Muscle of leg (tissue), 11 donors: Measurements from ENCODE around the gene QTRT2. TPM values are rescaled to one million over a fixed set of nuclear protein-coding genes. Genes with fewer than 3 reads are reported as not detected.

Experiments used
- DNase-seq: peaks from one replicate; pipeline ENCODE4 v3.0.0; 2013
- H3K27ac ChIP-seq: one replicate; pipeline ENCODE4 v1.5.1; 2013; ENCODE audit warnings: mild to moderate bottlenecking, low read length, control low read depth
- H3K27me3 ChIP-seq: one replicate; pipeline ENCODE4 v1.6.1; 2013; ENCODE audit warnings: low read length; ENCODE audit not compliant: control insufficient read depth, insufficient read depth
- H3K36me3 ChIP-seq: one replicate; pipeline ENCODE4 v1.6.1; 2013; ENCODE audit warnings: low read length; ENCODE audit not compliant: control insufficient read depth, insufficient read depth
- H3K4me1 ChIP-seq: one replicate; pipeline ENCODE4 v1.6.1; 2013; ENCODE audit warnings: low read length; ENCODE audit not compliant: control insufficient read depth, insufficient read depth
- H3K4me3 ChIP-seq: one replicate; pipeline ENCODE4 v1.5.1; 2013; ENCODE audit warnings: low read length, control low read depth
- H3K9me3 ChIP-seq: replicated peaks from 2 replicates; pipeline ENCODE4 v1.6.1; 2013; ENCODE audit warnings: low read depth, low read length; ENCODE audit not compliant: control insufficient read depth
- WGBS: methylation state at CpG from one replicate; pipeline ENCODE4 v1.1.5; 2013; ENCODE audit warnings: missing lambda C conversion rate; ENCODE audit not compliant: insufficient coverage; 5-methylcytosine and 5-hydroxymethylcytosine counted together
- polyA plus RNA-seq, 8 donors: library from polyadenylated mRNA; unstranded; fragments of 120-200 nt; gene quantifications; one replicate each; pipeline versions ENCODE4 v1.2.1 to v1.2.3, GENCODE V29; 2013; ENCODE audit warnings: inconsistent platforms in 1 of 8, low replicate concordance in 1 of 8; ENCODE audit not compliant: insufficient read length in 8 of 8, insufficient read depth in 1 of 8
- total RNA-seq: library from RNA; stranded (reverse); fragments of 120-200 nt; gene quantifications from one replicate; pipeline ENCODE4 v1.2.4, GENCODE V29; 2013

QTRT2 gene
- total and polyA plus RNA-seq, 9 donors, result 9.3 to 16.6 (median 11.2) TPM

GRCh38 chr3:114034211-114034610, 22.3 kb upstream of the QTRT2 start:
- DNase-seq, result no peak
- H3K36me3 ChIP-seq, result no peaks in the 10 kb centered on the region

GRCh38 chr3:114034787-114035545, 21.6 kb upstream of the QTRT2 start:
- Histone ChIP-seq H3K27me3 (no peaks in the 10 kb centered on the region), H3K36me3 (no peaks in the 10 kb centered on the region), H3K9me3 (no peaks in the 10 kb centered on the region), H3K4me3 (no peak overlapping the region), H3K4me1 (no peaks in the 10 kb centered on the region), H3K27ac (no peak overlapping the region)
- WGBS, result 90% methylated on average over 2 of the region's 5 CpGs
- DNase-seq, result no peak

More at GRCh38 chr3:114034211-114034610, 22.3 kb upstream of the QTRT2 start:
- Histone ChIP-seq H3K27ac (no peak overlapping the region), H3K4me1 (no peaks in the 10 kb centered on the region), H3K4me3 (no peak overlapping the region), H3K27me3 (no peaks in the 10 kb centered on the region), H3K9me3 (no peaks in the 10 kb centered on the region)

GRCh38 chr3:114035896-114036295, 20.6 kb upstream of the QTRT2 start:
- DNase-seq, result no peak
- no CpG with 5 or more reads among the region's 3 CpGs for WGBS
- Histone ChIP-seq H3K4me1 (no peaks in the 10 kb centered on the region), H3K4me3 (no peak overlapping the region), H3K9me3 (no peaks in the 10 kb centered on the region), H3K27ac (no peak overlapping the region), H3K36me3 (no peaks in the 10 kb centered on the region), H3K27me3 (no peaks in the 10 kb centered on the region)

GRCh38 chr3:114043205-114043604, 13.3 kb upstream of the QTRT2 start:
- no peaks in the 10 kb centered on the region for H3K27me3 ChIP-seq
- no peaks in the 10 kb centered on the region for H3K36me3 ChIP-seq
- DNase-seq, result no peak
- no peak overlapping the region for H3K4me3 ChIP-seq
- no peaks in the 10 kb centered on the region for H3K4me1 ChIP-seq
- H3K9me3 ChIP-seq, result no peaks in the 10 kb centered on the region
- no peak overlapping the region for H3K27ac ChIP-seq

GRCh38 chr3:114052216-114052615, 4.3 kb upstream of the QTRT2 start:
- H3K27me3 ChIP-seq, result no peaks in the 10 kb centered on the region
- no peaks in the 10 kb centered on the region for H3K36me3 ChIP-seq
- no CpG with 5 or more reads among the region's 2 CpGs for WGBS
- H3K4me3 ChIP-seq, result no peak overlapping the region
- H3K27ac ChIP-seq, result no peak overlapping the region
- no peaks in the 10 kb centered on the region for H3K4me1 ChIP-seq
- no peak for DNase-seq
- no peaks in the 10 kb centered on the region for H3K9me3 ChIP-seq

- Histone ChIP-seq H3K27me3 (no peaks in the 10 kb centered on the region), H3K27ac (peak overlapping the region; percentile 82), H3K9me3 (no peaks in the 10 kb centered on the region), H3K4me1 (no peaks in the 10 kb centered on the region), H3K4me3 (peak overlapping the region; percentile 93), H3K36me3 (peaks cover 2% of the 10 kb centered on the region)
- no peak for DNase-seq
- WGBS, result 1% methylated on average over 8 of the region's 8 CpGs
Observed at GRCh38 chr3:114057011-114057347, 442 bp downstream of the QTRT2 start.

- DNase-seq, result no peak
- H3K4me3 ChIP-seq, result no peak overlapping the region
- H3K4me1 ChIP-seq, result no peaks in the 10 kb centered on the region
- 100% methylated on average over 4 of the region's 8 CpGs for WGBS
- no peak overlapping the region for H3K27ac ChIP-seq
- no peaks in the 10 kb centered on the region for H3K27me3 ChIP-seq
- H3K9me3 ChIP-seq, result no peaks in the 10 kb centered on the region
- H3K36me3 ChIP-seq, result peaks cover 2% of the 10 kb centered on the region
Observed at GRCh38 chr3:114058646-114059045, 2.1 kb downstream of the QTRT2 start.

- H3K27me3 ChIP-seq, result no peaks in the 10 kb centered on the region
- peaks cover 4% of the 10 kb centered on the region for H3K36me3 ChIP-seq
- no peaks in the 10 kb centered on the region for H3K9me3 ChIP-seq
- no peaks in the 10 kb centered on the region for H3K4me1 ChIP-seq
- 100% methylated on average over 5 of the region's 8 CpGs for WGBS
- H3K27ac ChIP-seq, result no peak overlapping the region
- DNase-seq, result no peak
- H3K4me3 ChIP-seq, result no peak overlapping the region
Observed at GRCh38 chr3:114060906-114061655, 4.5 kb downstream of the QTRT2 start.

- no peaks in the 10 kb centered on the region for H3K27me3 ChIP-seq
- no peaks in the 10 kb centered on the region for H3K9me3 ChIP-seq
- peaks cover 25% of the 10 kb centered on the region for H3K36me3 ChIP-seq
- no peak overlapping the region for H3K27ac ChIP-seq
- DNase-seq, result no peak
- WGBS, result 83% methylated on average over 1 of the region's 4 CpGs
- no peak overlapping the region for H3K4me3 ChIP-seq
- H3K4me1 ChIP-seq, result no peaks in the 10 kb centered on the region
Observed at GRCh38 chr3:114067804-114068203, 11.3 kb downstream of the QTRT2 start.

- no peaks in the 10 kb centered on the region for H3K4me1 ChIP-seq
Observed at GRCh38 chr3:114068336-114068735, 11.8 kb downstream of the QTRT2 start.

More at GRCh38 chr3:114068336-114068735, 11.8 kb downstream of the QTRT2 start:
- H3K27ac ChIP-seq, result no peak overlapping the region
- H3K4me3 ChIP-seq, result no peak overlapping the region
- H3K9me3 ChIP-seq, result no peaks in the 10 kb centered on the region
- no CpG with 5 or more reads among the region's 4 CpGs for WGBS
- peaks cover 26% of the 10 kb centered on the region for H3K36me3 ChIP-seq
- H3K27me3 ChIP-seq, result no peaks in the 10 kb centered on the region
- no peak for DNase-seq
